Measurements from ENCODE around the gene PPP3CA. TPM values are rescaled to one million over a fixed set of nuclear protein-coding genes. Genes with fewer than 3 reads are reported as not detected.
"Not testable (repeated sequence)": the region's sequence is repeated elsewhere in the genome, so short reads cannot be mapped to it uniquely, and the experiment has no call there.

The PPP3CA gene
- total RNA-seq, 1 donor from 2014 or later: 48.8 TPM

DNA sequence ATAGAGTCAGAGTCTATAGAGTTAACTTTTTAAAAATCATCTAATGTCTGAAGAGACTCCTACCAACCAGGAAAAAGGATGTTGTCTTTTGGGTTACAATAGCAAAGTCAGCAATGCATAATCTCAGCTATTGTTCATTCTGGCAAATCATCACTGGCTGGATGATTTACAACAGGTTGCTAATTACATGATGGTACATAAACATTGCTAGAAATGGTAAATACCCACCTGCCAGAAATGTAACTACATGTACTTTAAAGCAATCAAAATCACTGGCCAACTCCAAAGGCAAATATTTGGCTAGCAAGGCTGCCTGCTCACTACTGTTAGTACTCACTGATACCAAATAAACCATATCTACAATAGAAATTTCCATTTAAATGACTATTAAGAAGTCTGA lies 91.1 kb downstream of the PPP3CA start:
- DNase-seq (ENCODE audit: low read depth in 2 of 2): peak; percentile 67 to 90

DNA sequence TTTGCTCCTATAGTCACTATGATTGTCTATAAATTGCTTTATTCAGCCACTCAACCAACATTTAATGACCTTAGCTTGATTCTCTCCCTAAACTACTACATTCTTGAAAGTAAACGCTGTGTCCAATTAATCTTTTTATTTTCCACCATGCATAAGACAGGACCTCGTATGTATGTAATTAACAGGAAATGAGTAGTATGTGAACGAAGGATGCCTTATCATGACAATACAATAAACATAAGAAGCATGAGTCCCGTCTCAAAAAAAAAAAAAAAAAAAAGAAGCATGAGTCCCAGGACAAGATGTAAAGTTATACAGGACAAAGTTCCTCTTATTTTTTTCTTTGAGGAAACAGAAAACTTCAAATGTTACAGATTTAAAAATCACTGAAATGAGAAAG lies 92.5 kb downstream of the PPP3CA start:
- peak in 1 of 2 donors; percentile 67 for DNase-seq (ENCODE audit: low read depth in 2 of 2)

DNA sequence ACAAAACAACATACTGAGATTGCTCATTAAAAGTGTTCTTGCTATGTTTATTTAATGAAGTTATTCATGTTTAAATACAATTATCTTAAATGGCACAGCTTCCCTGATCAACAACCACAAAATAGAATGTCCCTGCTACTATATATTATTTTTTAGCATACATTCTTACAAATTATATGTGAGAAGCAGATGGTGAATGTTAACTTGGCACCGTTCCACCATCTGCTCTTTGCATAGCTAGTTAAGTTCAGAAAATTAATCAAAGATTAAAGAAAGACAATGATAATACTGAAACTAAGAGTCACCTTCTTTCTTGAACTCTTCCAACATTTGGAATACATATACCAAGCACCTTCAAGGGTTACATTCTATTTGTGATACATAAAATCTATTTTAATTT lies 94.2 kb downstream of the PPP3CA start:
- no peak for DNase-seq (ENCODE audit: low read depth in 2 of 2)

DNA sequence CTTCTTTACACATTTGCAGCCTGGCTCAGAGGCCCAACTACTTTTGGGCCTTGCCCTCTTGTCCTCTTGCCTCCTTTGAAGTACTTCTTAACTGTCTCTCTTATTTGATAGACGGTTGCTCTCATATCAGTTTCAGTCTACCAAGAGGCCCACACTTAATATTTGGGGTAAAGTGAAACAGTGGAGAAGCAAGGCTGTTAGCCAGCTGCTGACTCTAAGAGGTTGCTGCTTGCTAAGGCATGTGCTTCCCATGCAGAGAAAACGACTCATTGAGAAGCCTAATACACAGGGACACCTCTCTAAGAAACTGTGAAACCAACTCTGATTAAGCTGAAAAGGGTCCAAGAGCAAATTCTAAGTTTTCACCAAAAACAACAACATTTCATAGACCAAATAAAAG lies 94.6 kb downstream of the PPP3CA start:
- DNase-seq (ENCODE audit: low read depth in 2 of 2): peak in 1 of 2 donors; percentile 14

DNA sequence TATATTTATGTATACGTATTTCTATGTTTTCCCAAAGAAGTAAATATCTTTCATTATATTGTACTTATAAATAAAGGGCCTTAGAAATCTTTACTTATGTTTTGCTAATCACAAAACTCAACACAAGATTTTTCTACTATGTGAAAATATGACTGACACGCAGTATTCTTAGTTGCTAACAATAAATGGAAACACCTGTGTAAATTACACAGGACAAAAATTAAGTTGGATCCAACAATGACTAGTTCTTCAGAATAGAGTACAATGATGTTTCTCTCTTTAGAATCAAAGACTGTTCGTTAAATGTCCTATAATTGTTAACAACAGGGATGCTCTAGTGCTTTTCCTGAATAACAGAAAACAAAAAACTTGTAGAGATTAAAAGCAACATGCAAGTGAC lies 96.1 kb downstream of the PPP3CA start:
- DNase-seq (ENCODE audit: low read depth in 2 of 2): peak; percentile 34 to 50

DNA sequence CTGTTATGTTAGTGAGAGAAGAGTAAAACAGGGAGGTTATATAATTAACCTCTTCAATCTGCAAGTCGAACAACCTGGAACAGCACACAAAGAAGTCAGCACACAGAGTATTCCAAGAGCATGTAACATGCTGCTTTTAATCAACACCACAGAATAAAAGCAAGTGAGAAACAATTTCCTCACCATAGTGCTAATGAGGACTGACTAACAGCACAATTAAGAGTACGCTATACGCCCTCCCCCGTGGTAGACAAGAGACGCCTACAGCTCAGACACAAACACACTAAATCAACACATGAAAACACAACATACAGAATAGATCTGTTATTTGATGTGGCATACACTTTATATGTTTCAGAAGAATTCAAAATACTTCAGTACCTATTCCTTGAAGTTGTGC lies 103.0 kb downstream of the PPP3CA start:
- no peak for DNase-seq (ENCODE audit: low read depth in 2 of 2)

DNA sequence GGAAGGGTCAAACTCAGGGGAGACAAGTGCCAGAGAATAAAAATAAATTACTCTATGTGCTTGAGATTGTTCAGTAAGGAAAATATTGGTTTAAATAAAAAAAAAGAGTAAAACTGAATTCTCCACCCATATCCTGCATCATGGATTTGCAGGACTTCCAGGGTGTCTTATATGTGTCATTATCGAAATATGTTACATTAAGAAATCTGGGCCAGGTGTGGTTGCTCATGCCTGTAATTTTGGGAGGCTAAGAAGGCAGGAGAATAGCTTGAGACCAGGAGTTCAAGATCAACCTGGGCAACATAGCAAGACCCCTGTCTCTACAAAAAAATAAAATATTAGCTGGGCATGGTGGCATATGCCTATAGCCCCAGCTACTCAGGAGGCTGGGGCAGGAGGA lies 104.9 kb downstream of the PPP3CA start:
- DNase-seq (ENCODE audit: low read depth in 2 of 2): no peak

DNA sequence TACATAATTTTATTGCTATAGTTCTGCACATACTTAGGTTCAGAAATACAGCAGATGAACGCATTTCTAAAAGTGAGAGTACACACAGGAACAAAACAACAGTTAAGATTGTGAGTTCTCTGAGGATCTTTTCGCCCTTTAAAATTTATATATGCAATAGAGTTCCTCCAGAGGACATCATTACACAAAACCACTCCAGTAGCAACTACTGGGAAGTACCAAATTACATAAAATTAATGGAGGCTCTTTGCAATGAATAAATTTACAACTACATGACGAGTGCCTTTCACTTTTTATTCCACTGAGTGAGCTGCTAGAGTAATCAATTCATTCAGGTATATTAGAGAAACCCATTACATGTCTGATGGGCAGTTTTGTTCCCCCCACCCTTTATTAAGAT lies 107.2 kb downstream of the PPP3CA start:
- no peak for DNase-seq (ENCODE audit: low read depth in 2 of 2)

DNA sequence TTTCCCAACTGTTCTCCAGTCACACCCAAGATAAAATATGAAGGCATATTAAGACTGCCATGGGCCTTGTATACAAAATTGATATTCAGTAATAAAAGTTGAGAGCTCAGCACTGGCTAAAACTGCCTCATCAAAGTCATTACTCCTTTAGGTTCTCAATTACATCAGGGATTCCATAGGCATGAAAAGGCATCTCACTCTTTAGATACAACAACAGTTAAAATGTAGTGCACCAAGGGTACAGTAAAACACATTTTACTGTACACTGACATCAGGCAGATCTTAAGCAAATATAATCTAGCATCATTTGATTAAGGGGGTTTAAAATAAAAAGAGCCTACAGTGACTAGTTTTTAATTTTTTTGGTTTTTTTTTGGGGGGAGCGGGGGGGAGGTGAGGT lies 107.7 kb downstream of the PPP3CA start:
- no peak for DNase-seq (ENCODE audit: low read depth in 2 of 2)

DNA sequence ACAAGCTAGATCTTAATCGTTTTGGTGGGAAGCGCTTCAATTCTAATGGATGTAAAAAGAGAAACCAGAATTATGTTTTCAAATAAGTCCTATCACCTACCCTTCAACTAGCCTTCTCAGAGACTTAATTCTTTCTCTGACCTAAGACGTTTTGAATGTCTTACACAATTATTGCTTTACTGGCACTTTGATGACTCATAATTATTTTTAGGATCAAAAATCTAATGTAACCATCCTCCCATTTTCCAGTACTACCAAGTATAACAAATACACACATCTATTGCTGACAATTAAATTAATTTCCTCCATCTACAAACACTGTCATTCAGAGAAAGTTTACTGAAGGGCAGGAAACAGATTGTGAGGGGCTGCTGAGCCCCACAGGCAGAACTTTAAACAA lies 108.6 kb downstream of the PPP3CA start:
- DNase-seq (ENCODE audit: low read depth in 2 of 2): peak; percentile 37 to 66

DNA sequence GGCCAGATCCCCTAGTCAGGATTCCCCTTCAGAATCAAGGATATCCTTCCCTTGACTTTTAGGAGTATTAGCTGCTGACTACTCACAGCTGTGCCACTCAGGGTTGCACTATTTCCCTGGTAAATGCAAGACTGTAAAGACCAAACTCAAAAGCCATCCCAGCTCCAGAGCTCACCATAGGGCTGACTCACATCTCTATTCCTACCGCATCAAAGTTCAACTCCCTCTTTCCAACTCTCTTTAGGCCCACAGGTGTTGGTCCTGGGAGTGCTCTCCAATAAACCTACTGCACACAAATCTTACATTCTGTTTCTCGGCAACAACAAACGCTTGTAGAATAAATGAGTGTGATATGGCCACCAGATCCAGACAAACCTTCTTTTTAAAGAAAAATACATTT lies 109.6 kb downstream of the PPP3CA start:
- DNase-seq (ENCODE audit: low read depth in 2 of 2): no peak

DNA sequence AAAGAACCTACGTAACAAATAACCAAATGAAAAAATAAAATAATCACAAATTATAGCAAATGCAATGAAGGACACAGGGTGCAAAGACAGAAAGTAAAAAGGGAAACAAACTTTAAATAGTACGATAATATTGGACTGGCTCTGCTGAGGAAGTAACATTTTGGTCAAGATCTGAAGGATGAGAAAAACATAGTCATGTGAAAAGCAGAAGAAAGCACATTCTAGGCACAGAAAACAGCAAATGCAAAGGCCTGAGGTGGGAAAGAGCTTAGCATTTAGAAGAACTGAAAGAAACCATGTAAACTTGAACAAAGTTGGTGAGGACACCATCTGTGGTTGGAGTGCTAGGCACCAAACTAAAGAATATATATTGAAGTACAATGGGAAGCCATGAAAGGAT lies 111.2 kb downstream of the PPP3CA start:
- no peak for DNase-seq (ENCODE audit: low read depth in 2 of 2)

DNA sequence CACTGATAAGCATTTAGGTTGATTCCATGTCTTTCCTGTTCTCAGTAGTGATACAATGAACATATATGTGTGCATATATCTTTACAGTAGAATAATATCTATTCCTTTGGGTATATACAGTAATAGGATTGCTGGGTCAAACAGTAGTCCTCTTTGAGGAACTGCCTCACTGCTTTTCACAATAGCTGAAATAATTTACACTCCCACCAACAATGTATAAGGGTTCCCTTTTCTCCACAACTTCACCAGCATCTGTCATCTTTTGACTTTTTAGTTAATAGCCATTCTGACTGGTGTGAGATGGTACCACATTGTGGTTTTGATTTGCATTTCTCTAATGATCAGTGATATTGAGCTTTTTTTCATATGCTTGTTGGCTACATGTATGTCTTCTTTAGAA lies 113.2 kb downstream of the PPP3CA start:
- DNase-seq (ENCODE audit: low read depth in 2 of 2): not testable (repeated sequence)

DNA sequence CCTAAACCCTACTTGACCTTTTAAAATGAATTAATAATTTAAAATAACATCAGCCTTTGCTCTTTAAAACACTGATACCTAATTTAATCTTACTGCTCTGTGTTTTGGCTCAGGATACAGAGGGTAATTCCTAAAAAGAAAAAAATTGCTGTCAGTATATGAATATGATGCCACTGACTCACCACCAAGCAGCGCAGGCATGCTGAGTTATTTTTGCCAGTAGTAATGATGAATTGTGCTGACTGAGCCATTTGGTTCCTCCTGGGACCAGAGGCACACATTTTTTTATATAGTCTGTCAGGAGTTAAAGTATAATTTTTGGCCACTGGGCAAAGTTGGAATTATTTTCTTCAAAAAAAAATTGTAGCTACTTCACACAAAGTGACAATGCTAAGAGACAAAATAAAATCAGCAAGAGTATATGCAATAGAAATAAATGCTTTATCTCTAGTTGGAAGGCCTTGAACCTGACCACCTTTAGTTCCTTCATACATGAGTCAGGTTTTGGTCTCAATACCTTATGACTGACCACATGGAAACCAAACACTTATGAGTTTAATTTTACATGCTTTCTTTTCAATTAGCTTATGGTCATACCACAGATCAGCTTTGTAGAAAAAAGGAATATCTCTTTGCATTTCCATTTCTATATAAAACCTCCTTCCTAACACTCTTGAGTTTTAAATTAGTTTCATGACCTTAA lies 115.1 kb downstream of the PPP3CA start:
- peak; percentile 78 to 84 for DNase-seq (ENCODE audit: low read depth in 2 of 2)

DNA sequence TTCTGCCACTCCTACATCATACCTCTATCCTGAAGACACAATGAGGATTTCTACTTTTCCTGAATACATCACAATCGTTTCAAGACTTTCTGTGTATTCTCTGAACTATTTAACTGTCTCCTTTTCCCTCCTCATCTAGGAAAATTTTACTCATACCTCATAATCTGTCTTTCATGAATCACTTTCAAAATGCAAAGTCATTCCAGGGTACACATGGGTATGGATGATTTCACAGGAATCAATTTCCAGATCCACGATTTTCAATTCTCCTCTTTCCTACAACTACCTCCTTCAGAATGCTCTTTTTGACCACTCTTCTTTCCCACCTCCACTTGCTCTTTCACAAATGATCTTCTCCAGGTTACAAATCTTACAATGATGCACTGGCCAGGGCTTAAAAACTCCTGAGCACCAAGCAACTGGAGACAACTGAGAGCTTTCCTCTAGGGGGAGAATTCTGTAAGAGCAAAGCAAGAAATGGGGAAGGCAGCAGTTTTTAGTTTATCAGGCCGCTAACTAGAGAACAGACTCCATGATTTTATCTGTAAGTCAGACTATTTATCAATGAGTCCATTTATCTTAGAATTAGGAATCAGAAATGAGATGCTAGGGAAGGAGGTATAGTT lies 116.4 kb downstream of the PPP3CA start:
- no peak for DNase-seq (ENCODE audit: low read depth in 2 of 2)

DNA sequence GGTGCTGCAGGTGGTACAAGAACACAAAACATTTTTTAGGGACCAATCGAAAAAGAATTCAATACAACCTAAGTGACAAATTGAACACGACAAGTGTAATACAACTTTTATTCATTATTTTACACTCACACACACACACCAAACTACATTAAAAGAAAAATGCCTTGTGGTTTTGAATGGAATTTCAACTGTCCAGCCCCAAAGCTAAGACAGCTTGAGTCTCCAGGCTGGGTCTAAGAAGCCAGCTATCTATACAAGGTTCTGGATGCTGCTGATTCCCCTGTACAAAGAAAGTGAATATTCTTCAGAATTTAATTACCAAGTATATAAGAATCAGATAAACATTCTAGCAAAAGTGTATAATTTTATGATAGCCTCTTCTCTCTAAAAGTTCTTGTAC lies 118.2 kb downstream of the PPP3CA start:
- DNase-seq (ENCODE audit: low read depth in 2 of 2): no peak

DNA sequence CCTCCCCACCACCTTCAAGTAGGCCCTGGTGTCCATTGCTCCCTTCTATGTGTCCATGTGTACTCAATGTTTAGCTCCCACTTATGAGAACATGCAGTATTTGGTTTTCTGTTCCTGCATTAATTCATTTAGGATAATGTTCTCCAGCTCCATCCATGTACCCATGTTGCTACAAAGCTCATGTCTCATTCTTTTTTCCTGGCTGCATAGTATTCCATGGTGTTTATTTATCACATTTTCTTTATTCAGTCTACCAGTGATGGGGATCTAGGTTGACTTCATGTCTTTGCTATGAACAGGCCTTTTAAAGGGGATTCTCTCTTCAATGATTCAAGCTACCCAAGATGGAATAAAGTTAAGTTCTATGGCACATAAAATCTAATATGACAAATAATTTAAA lies 119.6 kb downstream of the PPP3CA start:
- no peak for DNase-seq (ENCODE audit: low read depth in 2 of 2)

DNA sequence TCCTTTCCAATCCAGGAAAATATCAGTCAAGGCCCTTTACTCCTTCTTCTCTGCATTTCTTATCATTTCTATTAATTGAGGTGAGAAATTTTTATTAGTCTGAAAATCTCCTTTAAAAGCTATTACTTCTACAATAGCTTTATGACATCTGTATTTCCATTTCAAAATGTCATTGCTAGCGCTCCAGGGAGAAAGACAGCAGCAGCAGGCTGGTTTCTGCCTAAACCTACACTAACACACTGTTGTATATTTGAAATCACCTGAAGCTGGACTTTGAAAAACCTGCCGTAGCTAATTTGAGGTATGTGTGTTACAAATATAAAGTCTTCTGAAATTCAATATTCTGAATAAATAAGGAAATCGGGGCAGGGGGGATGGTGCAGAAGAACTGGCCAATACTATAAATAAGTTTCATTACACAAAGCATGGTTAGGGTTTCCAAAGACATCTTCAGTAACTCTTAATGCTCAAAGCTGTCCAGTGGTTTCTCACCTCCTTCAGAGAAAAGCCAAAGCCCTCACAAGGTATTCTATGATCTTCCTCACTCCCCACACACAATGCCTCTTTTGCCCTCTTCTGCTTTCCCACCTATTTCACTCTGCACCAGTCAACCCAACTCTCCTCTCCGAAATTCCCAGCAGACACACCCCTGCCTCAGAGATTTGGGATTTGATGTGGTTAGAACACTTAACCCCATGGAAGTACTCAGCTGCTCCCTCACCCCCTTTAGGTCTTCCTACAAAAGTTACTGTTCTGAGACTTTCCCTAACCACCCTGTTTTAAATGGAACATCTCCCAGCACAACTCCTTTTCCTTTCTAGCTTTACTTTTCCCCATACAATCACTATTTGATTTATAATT lies 122.7 kb downstream of the PPP3CA start:
- DNase-seq (ENCODE audit: low read depth in 2 of 2): no peak

DNA sequence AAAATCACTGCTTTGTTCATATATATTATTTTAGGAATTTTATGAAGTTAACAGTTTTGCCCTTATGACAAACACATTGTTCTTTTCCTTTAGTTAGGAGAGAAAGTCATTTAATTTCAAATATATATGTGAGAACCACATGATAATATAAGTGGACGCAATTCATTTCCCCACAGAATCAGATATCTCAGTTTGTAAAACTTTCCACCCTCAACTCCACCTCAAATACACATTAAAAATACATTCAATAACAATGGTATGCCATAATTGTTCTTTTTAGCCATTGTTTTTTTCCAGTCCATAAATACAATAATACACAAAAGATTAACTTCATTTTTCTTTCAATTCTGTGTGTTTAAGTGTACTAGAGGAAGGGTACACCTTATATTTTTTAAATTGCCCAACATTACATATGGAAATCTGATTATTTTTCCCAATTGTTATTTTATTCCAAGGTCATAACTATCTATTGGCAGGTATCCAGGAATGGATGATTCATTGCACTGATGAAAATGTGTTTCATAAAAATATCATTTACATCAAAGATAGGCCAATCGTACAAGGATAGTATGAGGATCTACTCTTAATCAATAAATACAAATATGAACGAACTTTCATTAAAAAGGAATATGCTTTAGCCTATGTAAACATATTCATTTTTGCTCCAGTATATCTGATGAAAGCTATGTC lies 125.0 kb downstream of the PPP3CA start:
- peak; percentile 69 to 88 for DNase-seq (ENCODE audit: low read depth in 2 of 2)

DNA sequence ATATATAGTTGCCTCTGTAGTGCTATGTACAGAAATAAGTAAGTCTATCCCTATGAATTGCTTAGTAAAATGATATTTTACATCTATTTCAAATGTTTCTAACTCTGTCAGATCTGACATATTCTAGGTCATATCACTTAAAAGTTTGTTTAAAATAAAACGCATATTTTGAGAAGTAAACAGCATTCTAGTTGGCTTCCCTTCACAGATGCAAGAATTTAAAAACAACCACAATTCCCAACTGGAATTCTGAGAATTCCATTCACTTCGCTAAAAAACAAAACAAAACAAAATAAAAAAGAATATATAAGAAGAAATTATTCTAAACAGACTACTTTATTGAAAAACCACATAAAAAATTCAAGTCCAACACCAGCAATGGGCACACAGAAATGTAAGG lies 126.0 kb downstream of the PPP3CA start:
- no peak for DNase-seq (ENCODE audit: low read depth in 2 of 2)

DNA sequence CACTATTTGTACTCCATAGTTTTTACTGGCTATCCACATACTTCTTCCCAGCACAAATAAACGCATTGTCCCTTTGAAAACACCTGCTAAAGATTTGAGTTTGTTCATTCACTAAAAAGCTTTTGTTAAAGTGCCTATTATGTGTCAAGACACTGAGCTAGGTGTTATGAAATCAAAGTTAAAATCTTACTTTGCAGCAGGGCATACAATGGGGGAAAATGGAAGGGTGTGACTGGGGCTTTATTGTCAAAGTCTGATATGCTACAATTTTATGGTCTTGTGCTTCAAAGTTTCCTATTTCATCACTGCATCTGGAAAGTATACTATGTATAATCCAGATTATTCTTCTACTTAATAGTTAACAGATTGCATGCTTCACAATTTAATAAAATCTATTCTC lies 128.4 kb downstream of the PPP3CA start:
- peak in 1 of 2 donors; percentile 33 for DNase-seq (ENCODE audit: low read depth in 2 of 2)

DNA sequence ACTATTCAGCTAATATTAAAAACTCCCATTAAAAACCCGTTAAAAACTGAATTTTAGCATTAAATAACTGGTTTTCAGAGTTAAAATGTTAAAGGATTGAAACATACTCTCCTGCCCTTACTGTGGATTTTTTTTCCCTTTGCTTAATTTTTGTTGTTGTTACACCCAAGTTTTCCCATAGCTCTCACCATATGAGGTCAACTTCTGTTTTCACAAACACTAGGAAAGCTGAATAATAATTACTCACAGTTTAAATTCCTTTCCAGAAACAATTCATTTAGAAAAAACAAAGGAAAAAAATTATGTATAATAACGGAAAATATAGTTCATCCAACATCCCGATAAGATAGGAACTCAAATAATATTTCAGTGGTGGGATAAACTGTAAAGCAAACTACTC lies 129.0 kb downstream of the PPP3CA start:
- peak; percentile 74 to 88 for DNase-seq (ENCODE audit: low read depth in 2 of 2)

Measured in lung microvascular endothelial cell (primary cell).